Measurements from ENCODE around the gene MRPS34.

MRPS34 gene

DNA sequence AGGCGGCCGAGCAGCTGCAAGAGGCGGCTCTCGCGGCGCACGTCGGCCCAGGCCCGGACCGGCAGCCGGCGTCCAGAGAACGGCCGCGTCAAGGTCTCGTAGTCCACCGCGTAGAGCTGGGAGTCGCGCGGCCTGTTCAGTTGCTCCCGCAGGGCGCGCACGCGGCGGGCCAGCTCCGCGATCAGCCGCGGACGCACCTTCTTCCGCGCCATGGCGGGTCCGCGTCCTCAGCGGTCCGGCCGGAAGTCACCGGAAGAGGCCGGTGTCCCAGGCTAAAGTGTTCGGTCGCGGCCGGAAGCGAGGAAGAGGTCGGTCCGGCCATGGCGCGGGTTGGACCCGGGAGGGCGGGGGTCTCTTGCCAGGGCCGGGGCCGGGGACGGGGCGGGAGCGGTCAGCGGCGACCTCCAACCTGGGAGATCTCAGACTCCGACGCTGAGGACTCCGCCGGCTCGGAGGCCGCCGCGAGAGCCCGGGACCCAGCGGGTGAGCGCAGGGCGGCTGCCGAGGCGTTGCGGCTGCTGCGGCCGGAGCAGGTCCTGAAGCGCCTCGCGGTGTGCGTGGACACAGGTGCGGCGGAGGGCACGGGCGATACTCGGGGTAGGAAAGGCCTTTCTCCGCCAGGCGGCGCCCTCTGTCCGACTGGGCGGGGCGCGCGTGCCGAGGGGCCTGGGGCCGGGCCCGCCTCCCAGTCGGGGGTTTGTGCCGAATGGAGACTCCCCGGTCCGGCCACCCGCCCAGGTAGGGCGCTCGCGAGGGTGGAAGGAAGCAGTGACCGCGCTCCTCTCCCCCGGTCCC, at the start of gene MRPS34:
Gene MRPS34 (minus strand): TSS at position 227 of the 795 bp plus-strand sequence. CDS start 15 bp downstream, at position 212.
- Histone ChIP-seq H3K27ac (ENCODE audit: low read depth, low read length) (peak within 1 kb of the TSS; percentile 75), H3K27me3 (ENCODE audit: control insufficient read depth in 1 of 2, insufficient read depth in 2 of 2, low read length in 2 of 2) (no peaks in the 10 kb centered on the region), H3K9me3 (ENCODE audit: low read length) (no peaks in the 10 kb centered on the region), H3K36me3 (ENCODE audit: insufficient read depth, low read length) (peaks cover 24% of the 10 kb centered on the region), H3K9ac (ENCODE audit: low read length) (peak within 1 kb of the TSS; percentile 57), H3K4me3 (ENCODE audit: low read depth in 1 of 2, low read length in 2 of 2) (peak within 1 kb of the TSS; percentile 83 to 92), H3K4me1 (ENCODE audit: insufficient read depth, low read length) (peaks cover 29% of the 10 kb centered on the region)

DNA sequence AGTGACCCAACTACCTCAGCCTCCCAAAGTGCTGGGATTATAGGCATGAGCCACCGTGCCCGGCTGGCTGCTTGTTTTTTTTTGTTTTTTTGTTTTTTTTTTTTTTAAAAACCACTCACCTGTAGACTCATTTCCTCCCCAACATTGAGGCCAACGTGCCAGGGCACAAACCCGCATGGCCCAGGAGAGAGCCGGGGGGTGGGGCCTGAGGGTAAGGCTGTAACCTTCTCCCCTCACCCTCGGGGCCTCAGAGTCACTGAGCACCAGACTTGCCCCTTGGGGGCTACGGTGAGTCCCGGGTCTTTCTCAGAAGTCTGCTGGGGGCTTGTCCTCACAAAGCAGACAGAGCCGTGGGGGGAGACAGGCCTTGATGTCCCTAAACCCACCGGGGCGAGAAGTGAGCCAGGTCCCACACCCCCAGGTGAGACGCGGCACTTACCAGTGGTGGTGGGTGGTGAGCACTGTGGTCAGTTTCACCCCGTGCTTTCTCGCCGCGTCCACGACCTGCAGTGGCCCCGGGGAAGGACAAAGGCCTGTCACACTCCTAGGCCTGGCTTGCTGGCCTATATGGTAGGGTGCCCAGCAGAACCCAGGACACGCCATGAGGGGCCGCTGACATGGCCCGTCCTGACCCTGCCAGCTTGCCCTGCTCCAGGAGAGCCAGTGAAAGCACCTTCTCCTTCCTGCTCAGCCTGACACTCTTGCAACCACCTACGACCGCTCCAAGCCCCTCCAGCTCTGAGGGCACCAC, 49.1 kb upstream of the MRPS34 start:
- H3K27ac ChIP-seq (ENCODE audit: low read depth, low read length), result no peak overlapping the region
- no peaks in the 10 kb centered on the region for H3K27me3 ChIP-seq (ENCODE audit: control insufficient read depth in 1 of 2, insufficient read depth in 2 of 2, low read length in 2 of 2)
- no peaks in the 10 kb centered on the region for H3K9me3 ChIP-seq (ENCODE audit: low read length)
- H3K4me1 ChIP-seq (ENCODE audit: insufficient read depth, low read length), result peaks cover 22% of the 10 kb centered on the region
- H3K36me3 ChIP-seq (ENCODE audit: insufficient read depth, low read length), result peaks cover 38% of the 10 kb centered on the region
- H3K9ac ChIP-seq (ENCODE audit: low read length), result no peak overlapping the region
- H3K4me3 ChIP-seq (ENCODE audit: low read depth in 1 of 2, low read length in 2 of 2), result no peak overlapping the region

DNA sequence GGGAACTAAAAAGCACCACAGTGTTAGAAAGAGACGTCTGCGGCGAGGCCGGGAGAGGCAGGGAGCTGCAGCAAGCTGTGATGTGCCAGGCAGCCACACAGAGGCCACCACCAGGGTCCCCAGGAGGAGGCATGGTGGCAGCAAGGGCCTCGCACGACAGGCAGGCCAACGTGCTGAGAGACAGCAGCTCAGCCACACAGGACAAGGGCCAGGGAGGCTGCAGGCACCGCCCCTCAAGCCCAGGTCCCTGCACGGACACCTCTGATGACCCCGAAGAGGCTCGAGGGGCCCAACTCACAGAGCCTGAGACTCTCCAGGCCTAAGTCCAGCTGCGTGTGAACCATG, 48.0 kb upstream of the MRPS34 start:
- Histone ChIP-seq H3K27ac (ENCODE audit: low read depth, low read length) (no peak overlapping the region), H3K9me3 (ENCODE audit: low read length) (no peaks in the 10 kb centered on the region), H3K9ac (ENCODE audit: low read length) (no peak overlapping the region), H3K4me1 (ENCODE audit: insufficient read depth, low read length) (peaks cover 22% of the 10 kb centered on the region), H3K27me3 (ENCODE audit: control insufficient read depth in 1 of 2, insufficient read depth in 2 of 2, low read length in 2 of 2) (no peaks in the 10 kb centered on the region), H3K36me3 (ENCODE audit: insufficient read depth, low read length) (peaks cover 45% of the 10 kb centered on the region), H3K4me3 (ENCODE audit: low read depth in 1 of 2, low read length in 2 of 2) (no peak overlapping the region)

DNA sequence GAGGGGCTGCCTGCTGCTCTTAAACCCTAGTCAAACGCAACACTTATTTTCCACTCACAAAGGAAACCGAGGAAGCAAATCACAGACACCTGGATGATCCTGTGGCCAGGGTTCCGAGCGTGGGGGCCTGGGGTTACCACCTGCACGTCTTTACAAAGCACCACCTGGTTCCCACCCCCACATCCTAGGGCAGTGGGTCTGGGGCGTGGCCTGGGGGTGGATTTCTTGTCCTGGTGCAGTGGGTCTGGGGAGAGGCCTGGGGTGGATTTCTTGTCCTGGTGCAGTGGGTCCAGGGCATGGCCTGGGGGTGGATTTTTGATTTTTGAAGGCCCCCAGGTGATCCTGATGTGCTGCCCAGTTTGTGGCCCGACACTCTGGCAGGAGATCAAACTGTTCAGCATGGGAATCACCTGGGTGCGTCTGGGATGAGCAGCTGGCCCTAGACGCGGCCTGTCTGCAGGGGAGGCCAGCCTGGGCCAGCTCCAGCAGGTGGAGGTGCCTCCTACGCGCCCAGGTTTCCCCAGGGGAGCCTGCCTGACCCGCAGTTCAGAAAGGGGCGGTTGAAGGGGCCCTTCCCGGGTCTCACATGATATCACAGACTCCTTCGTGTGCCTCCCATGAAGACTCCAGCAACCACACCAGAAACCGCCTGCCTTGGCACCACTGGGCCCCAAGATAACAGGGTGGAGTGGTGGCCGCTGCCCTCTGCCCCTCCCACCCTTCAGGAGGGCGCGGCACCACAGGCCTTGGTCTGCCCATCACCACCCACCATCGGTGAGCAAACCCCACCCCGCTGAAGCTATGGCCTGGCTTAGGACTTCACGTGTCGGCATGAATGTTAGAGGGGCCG, 47.4 kb upstream of the MRPS34 start:
- Histone ChIP-seq H3K36me3 (ENCODE audit: insufficient read depth, low read length) (peaks cover 45% of the 10 kb centered on the region), H3K9me3 (ENCODE audit: low read length) (no peaks in the 10 kb centered on the region), H3K27ac (ENCODE audit: low read depth, low read length) (no peak overlapping the region), H3K9ac (ENCODE audit: low read length) (no peak overlapping the region), H3K4me1 (ENCODE audit: insufficient read depth, low read length) (peaks cover 16% of the 10 kb centered on the region), H3K27me3 (ENCODE audit: control insufficient read depth in 1 of 2, insufficient read depth in 2 of 2, low read length in 2 of 2) (no peaks in the 10 kb centered on the region), H3K4me3 (ENCODE audit: low read depth in 1 of 2, low read length in 2 of 2) (no peak overlapping the region)

DNA sequence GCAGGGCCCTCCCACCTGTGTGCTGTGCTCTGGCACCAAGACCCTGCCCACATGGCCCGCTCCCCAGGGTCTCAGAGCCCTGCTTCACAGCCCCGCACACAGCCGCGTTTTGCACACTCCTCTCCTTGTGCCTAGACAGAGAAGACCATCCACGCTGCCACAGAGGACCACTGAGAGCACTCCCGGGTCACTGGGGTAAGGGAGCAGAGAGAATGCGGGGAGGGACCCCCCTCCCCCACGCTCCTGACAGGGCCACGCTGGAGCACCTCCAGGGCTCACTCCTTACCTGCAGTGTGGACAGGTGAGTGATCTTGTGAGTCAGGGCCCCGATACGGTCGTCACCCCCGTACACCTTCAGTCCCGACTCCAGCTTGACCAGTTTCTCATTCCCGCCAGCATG, 46.7 kb upstream of the MRPS34 start:
- no peak overlapping the region for H3K27ac ChIP-seq (ENCODE audit: low read depth, low read length)
- H3K27me3 ChIP-seq (ENCODE audit: control insufficient read depth in 1 of 2, insufficient read depth in 2 of 2, low read length in 2 of 2), result no peaks in the 10 kb centered on the region
- H3K4me1 ChIP-seq (ENCODE audit: insufficient read depth, low read length), result peaks cover 10% of the 10 kb centered on the region
- no peak overlapping the region for H3K9ac ChIP-seq (ENCODE audit: low read length)
- H3K9me3 ChIP-seq (ENCODE audit: low read length), result no peaks in the 10 kb centered on the region
- H3K4me3 ChIP-seq (ENCODE audit: low read depth in 1 of 2, low read length in 2 of 2), result no peak overlapping the region
- peaks cover 45% of the 10 kb centered on the region for H3K36me3 ChIP-seq (ENCODE audit: insufficient read depth, low read length)

DNA sequence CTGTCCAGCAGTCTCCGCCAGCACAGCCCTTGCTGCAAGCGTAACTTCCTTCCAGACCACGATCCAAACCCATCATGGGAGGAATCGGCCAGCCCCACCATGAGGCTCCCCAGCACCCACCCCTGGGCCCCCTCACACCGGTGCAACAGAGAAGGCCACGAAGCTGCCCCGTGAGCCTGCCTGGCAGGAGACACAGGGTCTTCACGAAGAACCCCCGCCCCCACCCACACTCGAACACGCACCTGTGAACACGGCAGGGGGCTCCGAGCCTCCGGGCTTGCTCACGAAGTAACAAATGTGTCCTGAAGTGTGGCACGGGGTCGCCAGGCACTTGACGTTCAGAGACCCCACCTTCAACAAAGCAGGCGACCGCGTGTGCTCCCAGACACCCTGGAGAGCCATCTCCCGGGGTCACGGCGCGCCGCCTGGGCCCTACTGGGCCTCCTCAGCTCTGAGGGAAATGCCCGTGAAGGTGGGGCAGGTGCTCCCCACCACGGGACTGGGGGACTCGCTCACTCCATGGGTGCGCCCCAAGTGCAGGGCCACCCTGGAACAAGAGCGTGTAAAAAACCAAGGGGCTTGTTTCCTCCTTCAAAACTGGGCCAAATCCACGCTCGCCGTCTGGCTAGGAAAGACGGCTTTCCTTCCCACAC, 46.1 kb upstream of the MRPS34 start:
- Histone ChIP-seq H3K4me1 (ENCODE audit: insufficient read depth, low read length) (peaks cover 4% of the 10 kb centered on the region), H3K27ac (ENCODE audit: low read depth, low read length) (no peak overlapping the region), H3K9ac (ENCODE audit: low read length) (no peak overlapping the region), H3K4me3 (ENCODE audit: low read depth in 1 of 2, low read length in 2 of 2) (no peak overlapping the region), H3K9me3 (ENCODE audit: low read length) (no peaks in the 10 kb centered on the region), H3K36me3 (ENCODE audit: insufficient read depth, low read length) (peaks cover 46% of the 10 kb centered on the region), H3K27me3 (ENCODE audit: control insufficient read depth in 1 of 2, insufficient read depth in 2 of 2, low read length in 2 of 2) (no peaks in the 10 kb centered on the region)

DNA sequence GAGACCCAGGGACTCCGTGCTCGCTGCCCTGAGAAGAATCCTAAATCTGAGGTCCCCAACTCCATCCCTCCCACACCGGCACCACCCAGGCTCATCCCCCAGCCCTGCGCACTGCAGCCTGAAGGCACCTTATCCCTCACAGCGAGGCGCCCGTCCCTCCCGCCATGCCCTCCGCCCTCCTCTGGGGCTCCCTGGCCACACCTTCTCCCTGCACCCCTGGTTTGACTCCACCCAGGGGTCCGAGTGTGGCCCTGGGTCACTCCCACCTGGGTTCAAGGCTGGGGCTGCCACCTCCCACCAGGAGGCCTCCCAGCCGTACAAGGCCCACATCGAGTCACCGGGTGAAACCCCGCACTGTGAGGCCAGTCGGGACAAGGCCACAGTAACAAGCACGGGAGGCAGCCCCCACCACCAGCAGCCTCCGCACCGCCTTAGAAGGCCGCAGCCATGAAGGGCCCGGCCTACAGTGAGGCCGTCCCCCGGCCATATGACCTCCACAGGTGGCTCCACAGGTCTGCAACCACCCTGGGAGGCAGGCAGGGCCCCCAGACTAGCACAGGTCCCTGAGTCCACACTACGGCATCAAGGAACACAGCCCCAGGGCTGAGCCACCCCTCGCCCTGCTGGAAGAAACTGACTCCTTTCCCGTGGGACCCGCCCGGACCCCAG, 45.4 kb upstream of the MRPS34 start:
- no peaks in the 10 kb centered on the region for H3K4me1 ChIP-seq (ENCODE audit: insufficient read depth, low read length)
- H3K9ac ChIP-seq (ENCODE audit: low read length), result no peak overlapping the region
- peaks cover 52% of the 10 kb centered on the region for H3K36me3 ChIP-seq (ENCODE audit: insufficient read depth, low read length)
- no peaks in the 10 kb centered on the region for H3K9me3 ChIP-seq (ENCODE audit: low read length)
- H3K27me3 ChIP-seq (ENCODE audit: control insufficient read depth in 1 of 2, insufficient read depth in 2 of 2, low read length in 2 of 2), result no peaks in the 10 kb centered on the region
- H3K4me3 ChIP-seq (ENCODE audit: low read depth in 1 of 2, low read length in 2 of 2), result no peak overlapping the region
- no peak overlapping the region for H3K27ac ChIP-seq (ENCODE audit: low read depth, low read length)

DNA sequence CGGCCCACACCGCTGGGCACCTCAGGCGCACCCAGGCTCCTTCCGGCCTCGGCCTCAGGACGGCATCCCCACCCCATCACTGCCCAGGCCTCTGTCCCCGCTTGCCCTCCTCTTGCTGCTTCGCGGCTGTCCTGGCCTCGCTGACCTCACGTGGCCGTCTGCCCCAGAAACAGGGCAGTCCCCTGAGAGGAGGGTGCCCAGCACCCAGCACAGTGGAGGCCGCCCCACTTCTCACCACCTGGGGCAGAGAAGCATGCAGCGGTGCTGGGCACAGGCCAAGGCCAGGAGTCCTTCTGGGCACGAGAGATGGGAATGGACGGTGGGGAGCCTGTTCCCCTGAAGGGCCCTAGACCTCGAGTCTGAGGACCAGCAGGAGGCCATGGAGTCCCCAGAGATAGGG, 44.8 kb upstream of the MRPS34 start:
- Histone ChIP-seq H3K36me3 (ENCODE audit: insufficient read depth, low read length) (peaks cover 53% of the 10 kb centered on the region), H3K27me3 (ENCODE audit: control insufficient read depth in 1 of 2, insufficient read depth in 2 of 2, low read length in 2 of 2) (no peaks in the 10 kb centered on the region), H3K27ac (ENCODE audit: low read depth, low read length) (no peak overlapping the region), H3K9me3 (ENCODE audit: low read length) (no peaks in the 10 kb centered on the region), H3K4me1 (ENCODE audit: insufficient read depth, low read length) (peaks cover 3% of the 10 kb centered on the region), H3K9ac (ENCODE audit: low read length) (no peak overlapping the region), H3K4me3 (ENCODE audit: low read depth in 1 of 2, low read length in 2 of 2) (no peak overlapping the region)

DNA sequence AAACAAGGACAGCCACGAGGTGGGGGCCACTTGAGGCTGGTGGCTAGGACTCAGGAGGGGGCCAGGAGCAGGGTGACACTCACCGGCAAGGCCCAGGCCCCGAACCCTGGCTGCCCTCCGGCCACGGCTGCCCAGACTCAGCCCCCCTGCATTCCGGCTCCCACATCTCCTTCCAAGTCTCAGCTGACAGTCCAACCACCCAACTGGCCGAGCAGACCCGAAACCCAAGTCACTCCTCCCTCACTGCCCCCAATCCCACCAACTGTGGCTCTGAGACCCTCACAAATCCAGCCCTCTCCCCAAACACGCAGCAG, 44.3 kb upstream of the MRPS34 start:
- Histone ChIP-seq H3K4me3 (ENCODE audit: low read depth in 1 of 2, low read length in 2 of 2) (no peak overlapping the region), H3K36me3 (ENCODE audit: insufficient read depth, low read length) (peaks cover 49% of the 10 kb centered on the region), H3K9ac (ENCODE audit: low read length) (no peak overlapping the region), H3K27ac (ENCODE audit: low read depth, low read length) (no peak overlapping the region), H3K4me1 (ENCODE audit: insufficient read depth, low read length) (peaks cover 4% of the 10 kb centered on the region), H3K27me3 (ENCODE audit: control insufficient read depth in 1 of 2, insufficient read depth in 2 of 2, low read length in 2 of 2) (no peaks in the 10 kb centered on the region), H3K9me3 (ENCODE audit: low read length) (no peaks in the 10 kb centered on the region)

DNA sequence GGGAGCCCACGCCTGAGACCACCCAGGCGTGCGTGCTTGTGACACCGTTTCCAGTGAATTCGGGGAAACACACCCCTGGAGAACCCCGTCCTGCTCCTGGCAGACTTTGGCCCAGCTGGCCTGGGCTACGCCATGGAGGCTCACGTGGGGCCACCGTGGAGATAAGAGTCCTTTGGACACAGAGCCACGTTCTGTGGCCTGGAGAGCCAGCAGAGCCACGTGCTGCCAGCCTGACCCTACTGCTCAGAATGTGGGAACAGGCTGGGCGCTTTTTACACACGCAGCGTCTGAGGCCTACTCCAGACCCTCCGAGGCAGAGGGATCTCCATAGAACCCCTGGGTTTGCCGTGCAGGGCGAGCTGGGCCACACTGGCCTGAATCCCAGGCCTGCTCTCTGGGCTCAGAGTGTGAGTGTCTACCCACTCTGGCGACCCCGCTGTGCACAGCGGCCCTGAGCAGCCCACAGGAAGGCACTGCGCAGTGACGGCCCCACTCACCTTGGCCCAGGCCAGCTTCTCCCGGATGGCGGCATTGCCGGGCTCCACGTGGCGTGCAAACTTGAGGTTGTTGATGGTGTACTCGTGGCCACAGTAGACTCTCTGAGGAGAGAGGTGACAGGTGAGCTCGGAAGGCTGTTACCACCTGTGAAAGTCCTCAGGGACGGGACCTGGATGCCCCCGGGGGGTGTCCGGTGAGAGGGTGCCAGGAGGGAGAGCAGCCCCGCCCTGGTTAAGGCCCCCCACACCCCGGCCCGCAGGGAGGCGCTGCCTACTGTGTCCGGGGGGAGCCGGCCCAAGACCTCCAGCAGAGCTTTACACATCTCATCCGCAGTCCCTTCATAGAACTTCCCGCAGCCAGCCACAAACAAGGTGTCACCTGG, 43.7 kb upstream of the MRPS34 start:
- H3K4me1 ChIP-seq (ENCODE audit: insufficient read depth, low read length), result peaks cover 4% of the 10 kb centered on the region
- H3K9ac ChIP-seq (ENCODE audit: low read length), result no peak overlapping the region
- H3K27ac ChIP-seq (ENCODE audit: low read depth, low read length), result no peak overlapping the region
- H3K9me3 ChIP-seq (ENCODE audit: low read length), result no peaks in the 10 kb centered on the region
- no peak overlapping the region for H3K4me3 ChIP-seq (ENCODE audit: low read depth in 1 of 2, low read length in 2 of 2)
- peaks cover 43% of the 10 kb centered on the region for H3K36me3 ChIP-seq (ENCODE audit: insufficient read depth, low read length)
- no peaks in the 10 kb centered on the region for H3K27me3 ChIP-seq (ENCODE audit: control insufficient read depth in 1 of 2, insufficient read depth in 2 of 2, low read length in 2 of 2)
